GM23338 (cell line): ENCODE measurements around the gene SPDYE1. TPM values are rescaled to one million over a fixed set of nuclear protein-coding genes. Genes with fewer than 3 reads are reported as not detected.
"Not testable (repeated sequence)": the region's sequence is repeated elsewhere in the genome, so short reads cannot be mapped to it uniquely, and the experiment has no call there.

Experiments
- ATAC-seq: fragments of 200-7000 bp; cut with Tn5 transposase; 3 replicates; pipeline ENCODE4 v1.9.1; 2020
- DNase-seq: peaks from one replicate; pipeline ENCODE4 v3.0.0-alpha.2; 2015; ENCODE audit warnings: low spot score
- H2AFZ ChIP-seq: fragments of 200-600 bp; sonication (generic); 2 replicates; pipeline ENCODE4 v1.8.0; 2016; ENCODE audit warnings: antibody characterized with exemption, mild to moderate bottlenecking, moderate library complexity
- H3F3A ChIP-seq: fragments of 200-600 bp; sonication (generic); replicated peaks from 2 replicates; pipeline ENCODE4 v1.8.0; 2017; ENCODE audit warnings: antibody characterized with exemption, mixed run types, low read depth
- H3K27ac ChIP-seq: fragments of 200-600 bp; sonication (generic); 2 replicates; pipeline ENCODE4 v1.6.1; 2016; ENCODE audit warnings: low read depth
- H3K27me3 ChIP-seq: fragments of 200-600 bp; sonication (generic); 2 replicates; pipeline ENCODE4 v1.8.0; 2016; ENCODE audit warnings: mild to moderate bottlenecking, mixed run types, moderate library complexity; ENCODE audit not compliant: insufficient read depth
- H3K36me3 ChIP-seq: fragments of 200-600 bp; sonication (generic); 2 replicates; pipeline ENCODE4 v1.8.0; 2016; ENCODE audit warnings: mild to moderate bottlenecking; ENCODE audit not compliant: insufficient read depth
- H3K4me1 ChIP-seq: fragments of 200-600 bp; sonication (generic); 2 replicates; pipeline ENCODE4 v1.8.0; 2016; ENCODE audit warnings: mild to moderate bottlenecking, moderate library complexity; ENCODE audit not compliant: insufficient read depth
- H3K4me2 ChIP-seq: fragments of 200-600 bp; sonication (generic); 2 replicates; pipeline ENCODE4 v1.7.1; 2017; ENCODE audit warnings: mixed run types
- H3K4me3 ChIP-seq: fragments of 200-600 bp; sonication (generic); 2 replicates; pipeline ENCODE4 v1.6.1; 2016; ENCODE audit warnings: mixed run types
- H3K79me2 ChIP-seq: fragments of 200-600 bp; sonication (generic); replicated peaks from 2 replicates; pipeline ENCODE4 v1.8.0; 2017; ENCODE audit warnings: mild to moderate bottlenecking; ENCODE audit not compliant: insufficient read depth
- H3K9me2 ChIP-seq: fragments of 200-600 bp; sonication (generic); 2 replicates; pipeline ENCODE4 v1.8.0; 2017; ENCODE audit not compliant: insufficient read depth
- H4K20me1 ChIP-seq: fragments of 200-600 bp; sonication (generic); replicated peaks from 2 replicates; pipeline ENCODE4 v1.8.0; 2017; ENCODE audit warnings: mild to moderate bottlenecking; ENCODE audit not compliant: insufficient read depth
- H3K27ac Mint-ChIP-seq: 2 replicates; pipeline ENCODE4 v1.8.0; 2020; ENCODE audit warnings: inconsistent platforms, mild to moderate bottlenecking, moderate library complexity, mixed read lengths
- H3K27me3 Mint-ChIP-seq: 3 replicates; pipeline ENCODE4 v1.8.0; 2022; ENCODE audit warnings: low read depth, mild to moderate bottlenecking, moderate library complexity, mixed read lengths, inconsistent platforms; ENCODE audit not compliant: insufficient read depth, poor library complexity
- H3K36me3 Mint-ChIP-seq: 3 replicates; pipeline ENCODE4 v1.8.0; 2021; ENCODE audit warnings: low read depth, mild to moderate bottlenecking, inconsistent platforms, moderate library complexity, mixed read lengths
- H3K4me1 Mint-ChIP-seq: 3 replicates; pipeline ENCODE4 v1.8.0; 2020; ENCODE audit warnings: mild to moderate bottlenecking, inconsistent platforms, mixed read lengths
- H3K4me3 Mint-ChIP-seq: 3 replicates; pipeline ENCODE4 v1.8.0; 2021; ENCODE audit warnings: moderate library complexity, mild to moderate bottlenecking, inconsistent platforms, mixed read lengths
- H3K9me3 Mint-ChIP-seq: 3 replicates; pipeline ENCODE4 v1.8.0; 2020; ENCODE audit warnings: moderate library complexity, mild to moderate bottlenecking, inconsistent platforms, mixed read lengths
- CREB1 ChIP-seq: fragments of 250-450 bp; sonication (Bioruptor Pico); IDR thresholded peaks from 2 replicates; pipeline ENCODE4 v1.5.0; 2020; ENCODE audit warnings: low read depth, mild to moderate bottlenecking, moderate library complexity
- CTCF ChIP-seq, 2 experiments: fragments of 200-600 bp in 1 of 2; sonication (generic) in 1 of 2; conservative IDR thresholded peaks; 2 replicates each; pipeline versions ENCODE4 v1.5.1 to v1.6.1; 2016 to 2017; ENCODE audit warnings: antibody characterized with exemption in 2 of 2, low read depth in 2 of 2, mild to moderate bottlenecking in 2 of 2, moderate library complexity in 1 of 2
- EZH2 ChIP-seq: fragments of 200-600 bp; sonication (generic); IDR thresholded peaks from one replicate; pipeline ENCODE4 v1.8.0; 2017; ENCODE audit warnings: antibody characterized with exemption, mild to moderate bottlenecking, low read depth; ENCODE audit not compliant: unreplicated experiment
- EZH2phosphoT487 ChIP-seq: fragments of 200-600 bp; sonication (generic); IDR thresholded peaks from one replicate; pipeline ENCODE4 v1.8.1; 2018; ENCODE audit warnings: antibody characterized with exemption; ENCODE audit not compliant: unreplicated experiment
- JUNB ChIP-seq: IDR thresholded peaks from one replicate; pipeline ENCODE4 v1.6.1; 2016; ENCODE audit warnings: antibody characterized with exemption; ENCODE audit not compliant: unreplicated experiment
- NANOG ChIP-seq: IDR thresholded peaks from 2 replicates; pipeline ENCODE4 v1.6.1; 2016; ENCODE audit warnings: antibody characterized with exemption, borderline replicate concordance
- ZNF114 ChIP-seq: fragments of 250-450 bp; sonication (Bioruptor Pico); IDR thresholded peaks from 2 replicates; pipeline ENCODE4 v1.5.0; 2020; ENCODE audit warnings: mild to moderate bottlenecking, moderate library complexity
- ZNF331 ChIP-seq: fragments of 250-450 bp; sonication (Bioruptor Pico); IDR thresholded peaks from 2 replicates; pipeline ENCODE4 v1.5.0; 2020; ENCODE audit warnings: low read depth, mild to moderate bottlenecking, moderate library complexity
- polyA plus RNA-seq: library from polyadenylated mRNA; unstranded; fragments of >200 nt; fragmentation: Nextera tagmentation; extraction: Ambion mirVana; gene quantifications from 2 replicates; pipeline ENCODE4 v1.2.1, GENCODE V29; 2016
- total RNA-seq: library from RNA; depleted of rRNA; stranded (reverse); fragments of >200 nt; shearing (Covaris generic); gene quantifications from 2 replicates; pipeline ENCODE4 v1.2.3, GENCODE V29; 2014
- TF ChIP-seq, protein P1 (sequence below): IDR thresholded peaks from 2 replicates; pipeline ENCODE4 v1.6.1; 2016; ENCODE audit warnings: antibody characterized with exemption

Gene SPDYE1
- total and polyA plus RNA-seq, 2 experiments from 2014 or later = 1.6 TPM; not detected in 1

GRCh38 chr7:43977525-43977924 is 20.2 kb upstream of the SPDYE1 start:
- no peak overlapping the region for H3K4me3 Mint-ChIP-seq
- Histone ChIP-seq H3K27ac (no peak overlapping the region), H4K20me1 (no peaks in the 10 kb centered on the region), H3K4me2 (no peak overlapping the region), H3K79me2 (no peaks in the 10 kb centered on the region), H3K4me3 (no peak overlapping the region), H3K9me2 (no peaks in the 10 kb centered on the region), H3F3A (no peaks in the 10 kb centered on the region), H2AFZ (no peak overlapping the region), H3K4me1 (no peaks in the 10 kb centered on the region), H3K27me3 (no peaks in the 10 kb centered on the region), H3K36me3 (no peaks in the 10 kb centered on the region)
- no peaks in the 10 kb centered on the region for H3K9me3 Mint-ChIP-seq
- no peak for DNase-seq
- ATAC-seq = no peak
- peaks cover 4% of the 10 kb centered on the region for H3K27me3 Mint-ChIP-seq
- TF ChIP-seq ZNF331 (CRISPR knock-in tag) = no peak
- no peak for TF ChIP-seq EZH2
- no peak for TF ChIP-seq JUNB
- TF ChIP-seq CTCF (conservative IDR thresholded peaks at IDR 0.05; ENCODE audit: low read depth in 2 of 2) = no peak
- TF ChIP-seq, protein P1, sequence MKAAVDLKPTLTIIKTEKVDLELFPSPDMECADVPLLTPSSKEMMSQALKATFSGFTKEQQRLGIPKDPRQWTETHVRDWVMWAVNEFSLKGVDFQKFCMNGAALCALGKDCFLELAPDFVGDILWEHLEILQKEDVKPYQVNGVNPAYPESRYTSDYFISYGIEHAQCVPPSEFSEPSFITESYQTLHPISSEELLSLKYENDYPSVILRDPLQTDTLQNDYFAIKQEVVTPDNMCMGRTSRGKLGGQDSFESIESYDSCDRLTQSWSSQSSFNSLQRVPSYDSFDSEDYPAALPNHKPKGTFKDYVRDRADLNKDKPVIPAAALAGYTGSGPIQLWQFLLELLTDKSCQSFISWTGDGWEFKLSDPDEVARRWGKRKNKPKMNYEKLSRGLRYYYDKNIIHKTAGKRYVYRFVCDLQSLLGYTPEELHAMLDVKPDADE = no peak
- TF ChIP-seq NANOG = no peak
- TF ChIP-seq CREB1 = no peak
- TF ChIP-seq EZH2phosphoT487 = no peak
- TF ChIP-seq ZNF114 (CRISPR knock-in tag) = no peak
- H3K27ac Mint-ChIP-seq = no peak overlapping the region
- H3K36me3 Mint-ChIP-seq = no peaks in the 10 kb centered on the region
- H3K4me1 Mint-ChIP-seq = no peaks in the 10 kb centered on the region

- H3K36me3 Mint-ChIP-seq, H3K9me2 ChIP-seq, H4K20me1 ChIP-seq, H3K4me1 Mint-ChIP-seq, H2AFZ ChIP-seq, H3K79me2 ChIP-seq, H3K9me3 Mint-ChIP-seq, H3K36me3 ChIP-seq, H3K27me3 Mint-ChIP-seq, H3K4me2 ChIP-seq, H3K4me3 Mint-ChIP-seq, H3K27me3 ChIP-seq, H3K4me1 ChIP-seq, H3K27ac Mint-ChIP-seq, H3K27ac ChIP-seq, H3K4me3 ChIP-seq, DNase-seq, H3F3A ChIP-seq, ATAC-seq: not testable (repeated sequence)
Observed at GRCh38 chr7:43978102-43978501, 19.6 kb upstream of the SPDYE1 start.

DNA sequence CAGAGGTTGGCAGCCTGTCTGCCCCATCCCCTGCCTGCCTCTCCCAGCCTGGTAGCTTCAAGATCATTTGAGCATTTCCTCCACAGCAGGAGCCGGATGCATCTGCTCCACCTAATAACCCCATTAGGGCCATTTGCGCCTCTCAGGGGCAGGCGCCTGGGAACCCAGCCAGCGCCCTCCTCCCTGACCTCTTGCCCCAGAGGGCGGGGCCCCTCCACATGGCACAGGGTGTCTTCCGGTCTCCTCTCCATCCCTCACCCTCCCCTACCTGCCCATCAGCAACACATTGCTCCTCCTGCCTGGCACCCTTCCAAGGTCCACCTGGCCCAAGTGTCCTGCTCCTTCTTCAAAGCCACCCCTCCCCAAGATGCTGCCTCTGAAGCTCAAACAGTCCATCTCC is 14.8 kb upstream of the SPDYE1 start:
- not testable (repeated sequence) for H3K4me2 ChIP-seq, H3K79me2 ChIP-seq, H3K27ac ChIP-seq, H3F3A ChIP-seq, DNase-seq, H3K4me1 Mint-ChIP-seq, H3K9me2 ChIP-seq, H2AFZ ChIP-seq, H3K9me3 Mint-ChIP-seq, ATAC-seq, H3K27me3 ChIP-seq, H3K4me1 ChIP-seq, H3K27me3 Mint-ChIP-seq, H4K20me1 ChIP-seq, H3K36me3 ChIP-seq, H3K4me3 ChIP-seq, H3K4me3 Mint-ChIP-seq, H3K36me3 Mint-ChIP-seq, H3K27ac Mint-ChIP-seq
